ENCODE data around the gene CR1.

GRCh38 chr1:207581496-207582153 lies 85.7 kb downstream of the CR1 start:
- no peak for TF ChIP-seq EZH2 (IDR thresholded peaks at IDR 0.05)
- TF ChIP-seq CTCF (IDR thresholded peaks at IDR 0.05): no peak
- TF ChIP-seq EZH2phosphoT487 (IDR thresholded peaks at IDR 0.05): no peak

Data from neural progenitor cell (in vitro differentiated cells).